ENCODE results near the gene DHFR.

GRCh38 chr5:80615266-80615914 is 39.4 kb downstream of the DHFR start:
- no peak for TF ChIP-seq CTCF (IDR thresholded peaks at IDR 0.05)
- TF ChIP-seq POLR2A (IDR thresholded peaks at IDR 0.05), result no peak
- no peak for TF ChIP-seq EP300 (IDR thresholded peaks at IDR 0.05)
- no peak for TF ChIP-seq POLR2AphosphoS5 (IDR thresholded peaks at IDR 0.05)
